Neural progenitor cell (in vitro differentiated cells): ENCODE results near the gene PCCB.

Source experiments
- CTCF ChIP-seq: fragments of 200-600 bp; sonication (generic); IDR thresholded peaks from 2 replicates; pipeline ENCODE4 v1.5.1; 2017; ENCODE audit warnings: antibody characterized with exemption, mild to moderate bottlenecking
- EZH2 ChIP-seq: fragments of 200-600 bp; sonication (generic); IDR thresholded peaks from 2 replicates; pipeline ENCODE4 v1.6.1; 2017; ENCODE audit warnings: antibody characterized with exemption, mild to moderate bottlenecking, moderate library complexity
- EZH2phosphoT487 ChIP-seq: fragments of 200-600 bp; sonication (generic); IDR thresholded peaks from 2 replicates; pipeline ENCODE4 v1.6.1; 2017; ENCODE audit warnings: antibody characterized with exemption

GRCh38 chr3:136247855-136248590, 2.1 kb upstream of the PCCB start:
- TF ChIP-seq CTCF = no peak
- no peak for TF ChIP-seq EZH2
- TF ChIP-seq EZH2phosphoT487 = no peak
